Peyer's patch (tissue), 4 donors: ENCODE measurements around the gene RNPEP.

Source experiments
- POLR2A ChIP-seq, 2 donors: fragments of 450-650 bp; IDR thresholded peaks; one replicate each; pipeline ENCODE4 v1.5.1; 2017; ENCODE audit warnings: antibody characterized with exemption in 2 of 2, mild to moderate bottlenecking in 2 of 2, moderate library complexity in 2 of 2
- TF ChIP-seq, protein P1 (sequence below), 6 experiments: fragments of 450-650 bp in 4 of 6; fragments of 200-600 bp in 2 of 6; sonication (generic) in 1 of 6; IDR thresholded peaks; one replicate each; pipeline ENCODE4 v1.5.1; 2017 to 2019; ENCODE audit warnings: antibody characterized with exemption in 6 of 6, mild to moderate bottlenecking in 3 of 6, moderate library complexity in 1 of 6

DNA sequence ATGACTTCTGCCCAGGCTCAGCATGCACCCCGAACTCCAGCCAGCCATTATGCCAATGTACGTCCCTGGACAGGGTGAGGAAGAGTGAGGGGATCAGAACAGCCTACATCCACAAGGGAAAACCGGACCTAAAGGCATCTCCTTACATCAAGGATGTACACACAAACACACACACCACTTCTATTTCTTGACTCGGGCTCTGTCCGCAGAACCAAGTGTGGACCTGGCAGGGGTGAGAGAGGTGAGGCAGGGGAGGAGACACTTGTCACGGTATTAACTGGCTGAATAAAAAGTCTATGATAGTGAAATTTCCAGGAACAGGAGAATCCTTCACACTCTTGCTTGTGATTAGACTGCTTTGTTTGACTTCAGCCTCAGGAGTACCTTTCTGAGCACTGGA, 38.4 kb upstream of the RNPEP start:
- TF ChIP-seq, protein P1, sequence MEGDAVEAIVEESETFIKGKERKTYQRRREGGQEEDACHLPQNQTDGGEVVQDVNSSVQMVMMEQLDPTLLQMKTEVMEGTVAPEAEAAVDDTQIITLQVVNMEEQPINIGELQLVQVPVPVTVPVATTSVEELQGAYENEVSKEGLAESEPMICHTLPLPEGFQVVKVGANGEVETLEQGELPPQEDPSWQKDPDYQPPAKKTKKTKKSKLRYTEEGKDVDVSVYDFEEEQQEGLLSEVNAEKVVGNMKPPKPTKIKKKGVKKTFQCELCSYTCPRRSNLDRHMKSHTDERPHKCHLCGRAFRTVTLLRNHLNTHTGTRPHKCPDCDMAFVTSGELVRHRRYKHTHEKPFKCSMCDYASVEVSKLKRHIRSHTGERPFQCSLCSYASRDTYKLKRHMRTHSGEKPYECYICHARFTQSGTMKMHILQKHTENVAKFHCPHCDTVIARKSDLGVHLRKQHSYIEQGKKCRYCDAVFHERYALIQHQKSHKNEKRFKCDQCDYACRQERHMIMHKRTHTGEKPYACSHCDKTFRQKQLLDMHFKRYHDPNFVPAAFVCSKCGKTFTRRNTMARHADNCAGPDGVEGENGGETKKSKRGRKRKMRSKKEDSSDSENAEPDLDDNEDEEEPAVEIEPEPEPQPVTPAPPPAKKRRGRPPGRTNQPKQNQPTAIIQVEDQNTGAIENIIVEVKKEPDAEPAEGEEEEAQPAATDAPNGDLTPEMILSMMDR (IDR thresholded peaks at IDR 0.05): no peak
- no peak for TF ChIP-seq POLR2A (IDR thresholded peaks at IDR 0.05)
